PC-9 (cell line): Measurements from ENCODE around the gene IL22RA2. TPM values are rescaled to one million over a fixed set of nuclear protein-coding genes. Genes with fewer than 3 reads are reported as not detected.

Experiments used
- BruUV-seq: library from RNA; stranded (reverse); fragments of 400-500 nt; replicated peaks from 2 replicates; lab custom pipeline; 2021; lab: Mats Ljungman, UMichigan
- CTCF ChIA-PET: fragments of 300-600 bp; sonication (Branson Sonifier 250); formaldehyde crosslinking; loops from one replicate; lab custom pipeline; 2022; ENCODE audit warnings: antibody characterized with exemption; lab: Charles Lee
- POLR2A ChIA-PET: fragments of 300-600 bp; sonication (Branson Sonifier 250); formaldehyde crosslinking; loops from one replicate; lab custom pipeline; 2022; ENCODE audit warnings: antibody characterized with exemption; ENCODE audit not compliant: unreplicated experiment; lab: Charles Lee
- DNase-seq, 2 experiments: peaks; one replicate each; pipeline versions ENCODE4 v3.0.0 to v3.0.0-alpha.2; 2015 to 2022; ENCODE audit warnings: mixed read lengths in 1 of 2
- H2AFZ ChIP-seq: fragments of 200-600 bp; sonication (generic); 2 replicates; pipeline ENCODE4 v1.8.1; 2017; ENCODE audit warnings: antibody characterized with exemption
- H3F3A ChIP-seq: fragments of 200-600 bp; sonication (generic); 2 replicates; pipeline ENCODE4 v1.8.1; 2017; ENCODE audit warnings: antibody characterized with exemption, mild to moderate bottlenecking, low read depth; ENCODE audit not compliant: insufficient read depth
- H3K27ac ChIP-seq: fragments of 200-600 bp; sonication (generic); 2 replicates; pipeline ENCODE4 v1.6.1; 2016; ENCODE audit warnings: mixed run types
- H3K27me3 ChIP-seq: fragments of 200-600 bp; sonication (generic); 2 replicates; pipeline ENCODE4 v1.6.1; 2016; ENCODE audit warnings: low read depth, mixed run types; ENCODE audit not compliant: insufficient read depth
- H3K36me3 ChIP-seq: fragments of 200-600 bp; sonication (generic); 2 replicates; pipeline ENCODE4 v1.6.1; 2016; ENCODE audit warnings: low read depth, mixed run types
- H3K4me1 ChIP-seq: fragments of 200-600 bp; sonication (generic); replicated peaks from 2 replicates; pipeline ENCODE4 v1.6.1; 2016; ENCODE audit warnings: mixed run types; ENCODE audit not compliant: insufficient read depth
- H3K4me2 ChIP-seq: fragments of 200-600 bp; sonication (generic); 2 replicates; pipeline ENCODE4 v1.6.1; 2017; ENCODE audit warnings: mixed run types
- H3K4me3 ChIP-seq: fragments of 200-600 bp; sonication (generic); 2 replicates; pipeline ENCODE4 v1.6.1; 2016; ENCODE audit warnings: mixed run types
- H3K79me2 ChIP-seq: fragments of 200-600 bp; sonication (generic); 2 replicates; pipeline ENCODE4 v1.6.1; 2017; ENCODE audit warnings: low read depth, mixed run types
- H3K9me2 ChIP-seq: fragments of 200-600 bp; sonication (generic); 2 replicates; pipeline ENCODE4 v1.8.1; 2017; ENCODE audit warnings: mild to moderate bottlenecking; ENCODE audit not compliant: insufficient read depth
- H3K9me3 ChIP-seq: fragments of 200-600 bp; sonication (generic); 2 replicates; pipeline ENCODE4 v1.8.1; 2016; ENCODE audit warnings: low read depth; ENCODE audit not compliant: insufficient read depth
- H4K20me1 ChIP-seq: fragments of 200-600 bp; sonication (generic); 2 replicates; pipeline ENCODE4 v1.8.1; 2017; ENCODE audit not compliant: insufficient read depth
- CTCF ChIP-seq: fragments of 200-600 bp; sonication (generic); conservative IDR thresholded peaks from 2 replicates; pipeline ENCODE4 v1.6.1; 2017; ENCODE audit warnings: mixed run types, antibody characterized with exemption, mild to moderate bottlenecking, moderate library complexity
- EZH2 ChIP-seq: fragments of 200-600 bp; sonication (generic); IDR thresholded peaks from 2 replicates; pipeline ENCODE4 v1.8.0; 2017; ENCODE audit warnings: antibody characterized with exemption, low read depth
- intact Hi-C: fragments of 100-400 bp; cut with micrococcal nuclease; formaldehyde crosslinking; loops from one replicate; pipeline ENCODE4 v1.10.0; 2022; ENCODE audit not compliant: unreplicated experiment
- total RNA-seq: library from RNA; stranded (reverse); gene quantifications from 2 replicates; pipeline ENCODE4 v1.2.3, GENCODE V29; 2021

IL22RA2 gene
- total RNA-seq, 1 experiment from 2014 or later: not detected

DNA sequence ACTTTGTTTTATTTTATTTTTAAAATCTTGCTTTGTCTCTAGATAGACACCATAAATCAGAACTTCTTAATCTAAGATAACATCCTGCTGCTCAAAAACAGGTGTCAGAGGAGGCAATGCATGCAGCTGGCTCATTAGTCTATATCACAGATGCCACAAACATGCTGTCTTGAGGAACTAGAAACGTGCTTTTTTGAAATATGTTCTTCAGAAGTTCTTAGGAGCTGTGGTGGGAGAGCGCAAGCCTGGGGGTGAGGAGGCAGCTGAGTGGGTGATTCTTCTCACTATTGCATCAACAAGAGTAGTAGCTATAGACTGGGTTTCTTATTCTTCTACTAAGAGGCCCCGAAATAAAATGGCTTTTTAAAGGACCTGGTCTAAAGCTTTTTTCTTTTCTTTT is 23.4 kb downstream of the IL22RA2 start:
- no peaks in the 10 kb centered on the region for H3K79me2 ChIP-seq
- ChIA-PET POLR2A (no interaction called here), CTCF (interaction anchor here (0.7 kb wide), 1 partner anchor 91 kb away, joined by 7 read pairs; no protein-coding TSS in a partner anchor)
- H3K4me2 ChIP-seq: no peak overlapping the region
- DNase-seq: no peak
- H4K20me1 ChIP-seq: no peaks in the 10 kb centered on the region
- H3K27ac ChIP-seq: no peak overlapping the region
- intact Hi-C loops: no loop called here
- no peaks in the 10 kb centered on the region for H3K9me2 ChIP-seq
- H3F3A ChIP-seq: peaks cover 20% of the 10 kb centered on the region
- no peak overlapping the region for H2AFZ ChIP-seq
- no peaks in the 10 kb centered on the region for H3K36me3 ChIP-seq
- no TSS peak for BruUV-seq
- no peak for TF ChIP-seq CTCF
- no peak for TF ChIP-seq EZH2
- no peaks in the 10 kb centered on the region for H3K9me3 ChIP-seq
- no peak overlapping the region for H3K4me3 ChIP-seq
- no peaks in the 10 kb centered on the region for H3K27me3 ChIP-seq
- peaks cover 23% of the 10 kb centered on the region for H3K4me1 ChIP-seq

DNA sequence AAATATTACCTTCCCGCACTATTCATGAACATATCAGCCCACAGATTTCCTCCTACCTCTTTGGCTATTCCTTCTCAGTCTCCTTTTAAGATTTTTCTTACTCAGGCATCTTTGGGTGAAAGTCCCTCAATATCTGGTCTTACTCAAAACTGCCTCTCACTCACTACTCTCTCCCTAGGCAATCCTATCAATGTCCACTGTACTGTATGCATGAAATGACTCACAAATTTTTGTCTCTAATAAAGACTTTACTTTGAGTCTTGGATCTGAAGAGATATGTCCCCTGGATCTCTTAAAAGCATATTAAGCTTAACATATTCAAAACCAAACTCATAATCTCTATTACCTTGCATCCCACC is 24.4 kb downstream of the IL22RA2 start:
- Histone ChIP-seq H3K9me3 (no peaks in the 10 kb centered on the region), H3K4me1 (peaks cover 23% of the 10 kb centered on the region), H4K20me1 (no peaks in the 10 kb centered on the region), H3K36me3 (no peaks in the 10 kb centered on the region), H3F3A (peaks cover 20% of the 10 kb centered on the region), H3K4me3 (no peak overlapping the region), H3K27ac (peak overlapping the region; percentile 30), H3K27me3 (no peaks in the 10 kb centered on the region), H3K9me2 (no peaks in the 10 kb centered on the region), H2AFZ (no peak overlapping the region), H3K79me2 (no peaks in the 10 kb centered on the region), H3K4me2 (peak overlapping the region; percentile 7; the same call in 1 of the 2 replicates)
- DNase-seq: peak in 1 of 2 experiments; percentile 33
- BruUV-seq: no TSS peak
- ChIA-PET POLR2A (no interaction called here), CTCF (no interaction called here)
- TF ChIP-seq EZH2: no peak
- no peak for TF ChIP-seq CTCF
- intact Hi-C loops: no loop called here

DNA sequence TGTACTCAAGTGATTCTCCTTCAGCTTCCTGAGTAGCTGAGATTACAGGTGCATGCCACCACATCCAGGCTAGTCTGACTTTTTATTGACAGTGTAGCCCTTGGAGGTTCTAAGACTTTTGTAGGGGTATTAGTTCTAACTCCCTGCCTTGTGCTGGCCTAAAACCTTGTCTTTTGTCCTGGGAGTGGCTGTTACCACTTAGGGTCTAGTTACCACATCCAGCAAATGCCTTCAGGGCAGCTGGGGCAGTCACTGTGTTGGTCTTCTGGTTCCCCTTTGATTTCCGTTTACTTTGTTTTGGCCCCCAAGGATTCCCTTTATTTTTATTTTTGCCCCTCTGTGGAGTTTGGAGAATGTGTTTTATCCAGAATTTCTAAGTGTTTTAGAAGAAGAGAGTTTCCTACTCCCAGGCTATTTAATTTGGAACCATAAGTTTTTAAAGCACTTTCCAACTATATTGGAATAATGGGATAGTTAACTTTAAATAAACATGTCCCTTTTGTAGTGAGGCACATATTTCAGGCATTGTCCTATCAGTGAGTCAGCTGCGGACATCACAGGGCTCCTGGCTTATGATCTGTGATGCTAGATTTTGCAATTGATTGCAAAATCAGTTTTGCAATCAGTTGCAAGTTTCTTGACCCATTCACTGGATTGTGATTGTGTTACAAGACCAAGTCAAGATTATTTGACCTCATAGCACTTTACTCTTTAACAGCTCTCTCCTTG is 25.0 kb downstream of the IL22RA2 start:
- H3K4me2 ChIP-seq: peak overlapping the region; percentile 7; the same call in 1 of the 2 replicates
- no peaks in the 10 kb centered on the region for H4K20me1 ChIP-seq
- POLR2A ChIA-PET: no interaction called here
- H3K79me2 ChIP-seq: no peaks in the 10 kb centered on the region
- H3K4me1 ChIP-seq: peaks cover 23% of the 10 kb centered on the region
- no peaks in the 10 kb centered on the region for H3K27me3 ChIP-seq
- DNase-seq: peak in 1 of 2 experiments; percentile 85
- CTCF ChIA-PET: no interaction called here
- H3K4me3 ChIP-seq: no peak overlapping the region
- H3K9me3 ChIP-seq: no peaks in the 10 kb centered on the region
- H3K9me2 ChIP-seq: no peaks in the 10 kb centered on the region
- no peak for TF ChIP-seq EZH2
- TF ChIP-seq CTCF: no peak
- no TSS peak for BruUV-seq
- H3K36me3 ChIP-seq: no peaks in the 10 kb centered on the region
- H2AFZ ChIP-seq: no peak overlapping the region
- H3F3A ChIP-seq: peaks cover 20% of the 10 kb centered on the region
- peak overlapping the region; percentile 30 for H3K27ac ChIP-seq
- intact Hi-C loops: no loop called here
